Esophagus squamous epithelium (tissue), 5 donors: Measurements from ENCODE around the gene HEXIM1. TPM values are rescaled to one million over a fixed set of nuclear protein-coding genes. Genes with fewer than 3 reads are reported as not detected.

Source experiments
- DNase-seq: peaks from one replicate; lab custom pipeline; 2025; lab: John Stamatoyannopoulos, UW
- H3K27ac ChIP-seq, 4 donors: fragments of 200-600 bp; sonication (generic); one replicate each; pipeline ENCODE4 v1.5.1; 2016 to 2019; ENCODE audit warnings: mild to moderate bottlenecking in 1 of 4
- H3K27me3 ChIP-seq, 4 donors: fragments of 200-600 bp; sonication (generic); 1 replicate in 3 of 4; 2 replicates in 1 of 4; pipeline versions ENCODE4 v1.5.1 to v1.6.0; 2017 to 2021; ENCODE audit warnings: antibody characterized with exemption in 1 of 4
- H3K36me3 ChIP-seq, 3 donors: fragments of 200-600 bp; sonication (generic); one replicate each; pipeline ENCODE4 v1.5.1; 2016 to 2019
- H3K4me1 ChIP-seq, 3 donors: fragments of 200-600 bp; sonication (generic); one replicate each; pipeline ENCODE4 v1.5.1; 2017 to 2019
- H3K4me3 ChIP-seq, 4 donors: fragments of 200-600 bp; sonication (generic); 1 replicate in 3 of 4; 2 replicates in 1 of 4; pipeline ENCODE4 v1.5.1; 2016 to 2019; ENCODE audit warnings: mild to moderate bottlenecking in 2 of 4, moderate library complexity in 1 of 4
- H3K9me3 ChIP-seq, 3 donors: fragments of 200-600 bp; sonication (generic); one replicate each; pipeline ENCODE4 v1.5.1; 2016 to 2019
- CTCF ChIP-seq, 6 experiments: fragments of 450-650 bp in 4 of 6; fragments of 200-600 bp in 2 of 6; sonication (generic) in 2 of 6; IDR thresholded peaks; one replicate each; pipeline ENCODE4 v1.5.1; 2016 to 2019; ENCODE audit warnings: antibody characterized with exemption in 6 of 6, mild to moderate bottlenecking in 4 of 6, moderate library complexity in 4 of 6
- POLR2A ChIP-seq, 4 donors: fragments of 450-650 bp; IDR thresholded peaks; one replicate each; pipeline ENCODE4 v1.6.1; 2017; ENCODE audit warnings: antibody characterized with exemption in 4 of 4, mild to moderate bottlenecking in 4 of 4, moderate library complexity in 3 of 4
- WGBS, 2 donors: methylation state at CpG; one replicate each; pipeline ENCODE4 v1.1.5; 2018; 5-methylcytosine and 5-hydroxymethylcytosine counted together
- intact Hi-C: fragments of 100-400 bp; cut with DNase I; formaldehyde crosslinking; loops from one replicate; pipeline ENCODE4 v1.15.0; 2022
- total RNA-seq, 4 donors: library from RNA; depleted of rRNA; stranded (reverse); fragments of >200 nt; gene quantifications; one replicate each; pipeline ENCODE4 v1.1.0, GENCODE V29; 2016
- donor health status: DM: yes; HTN: yes; CAD: no.

Gene HEXIM1
- total RNA-seq, 4 donors from 2014 or later, result 19.8 to 28.4 (median 25.3) TPM

GRCh38 chr17:45130681-45131615 lies 17.3 kb upstream of the HEXIM1 start:
- peaks cover 34 to 76% (median 45%) of the 10 kb centered on the region in 3 donors for H3K4me1 ChIP-seq
- intact Hi-C loops, result loop anchor here (5.0 kb wide), 1 partner anchor 354 kb away; no protein-coding TSS in a partner anchor
- peak overlapping the region; percentile 78 to 98 (median 90) for H3K4me3 ChIP-seq
- no peaks in the 10 kb centered on the region for H3K9me3 ChIP-seq
- H3K36me3 ChIP-seq, result no peaks in the 10 kb centered on the region
- no peaks in the 10 kb centered on the region for H3K27me3 ChIP-seq
- WGBS, 2 donors, result 64 to 66% methylated on average over 13 to 14 of the region's 17 CpGs
- H3K27ac ChIP-seq, result peak overlapping the region; percentile 92 to 99 (median 98)
- TF ChIP-seq POLR2A (IDR thresholded peaks at IDR 0.05), result no peak
- TF ChIP-seq CTCF (IDR thresholded peaks at IDR 0.05), result no peak
- no peak for DNase-seq

- intact Hi-C loops, result loop anchor here (5.0 kb wide), 1 partner anchor 354 kb away; no protein-coding TSS in a partner anchor
- Histone ChIP-seq H3K9me3 (no peaks in the 10 kb centered on the region), H3K4me3 (peak overlapping the region; percentile 78 to 98 (median 90)), H3K36me3 (no peaks in the 10 kb centered on the region), H3K27ac (peak overlapping the region; percentile 92 to 99 (median 98)), H3K4me1 (peaks cover 42 to 81% (median 53%) of the 10 kb centered on the region in 3 donors), H3K27me3 (no peaks in the 10 kb centered on the region)
- WGBS, 2 donors, result 12% methylated on average over 3 of the region's 46 CpGs; no CpG with 5 or more reads in 1 of the 2 donors
- no peak for DNase-seq
- TF ChIP-seq CTCF (IDR thresholded peaks at IDR 0.05) (peak; percentile 75 to 93 (median 84)), POLR2A (IDR thresholded peaks at IDR 0.05) (no peak)
Measured at GRCh38 chr17:45131616-45132319, 16.5 kb upstream of the HEXIM1 start.

DNA sequence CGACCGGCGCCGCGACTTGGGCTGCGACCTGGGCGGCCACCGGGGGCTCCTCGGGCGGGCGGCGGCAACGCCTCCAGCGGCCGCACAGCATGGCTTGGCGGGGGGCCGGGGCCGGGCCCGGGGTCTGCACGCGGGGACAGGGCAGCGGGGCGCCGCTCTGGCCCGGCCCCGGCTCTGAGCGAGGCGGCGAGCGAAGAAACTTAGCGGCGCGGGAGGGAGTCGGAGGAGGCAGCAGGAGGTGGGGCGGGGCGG lies 16.0 kb upstream of the HEXIM1 start, which contains the start of gene PLCD3:
Gene PLCD3 (minus strand): TSS at position 196 of the 252 bp plus-strand sequence. CDS start 105 bp downstream, at position 91.
- peak in 1 of 4 donors; percentile 42 for TF ChIP-seq POLR2A (IDR thresholded peaks at IDR 0.05)
- TF ChIP-seq CTCF (IDR thresholded peaks at IDR 0.05), result no peak
- H3K4me3 ChIP-seq, result peak within 1 kb of the TSS; percentile 78 to 98 (median 90)
- no peaks in the 10 kb centered on the region for H3K36me3 ChIP-seq
- no peaks in the 10 kb centered on the region for H3K9me3 ChIP-seq
- intact Hi-C loops, result loop anchor here (5.0 kb wide), 1 partner anchor 355 kb away; no protein-coding TSS in a partner anchor
- H3K27me3 ChIP-seq, result no peaks in the 10 kb centered on the region
- H3K4me1 ChIP-seq, result peaks cover 43 to 81% (median 50%) of the 10 kb centered on the region in 3 donors
- peak within 1 kb of the TSS; percentile 92 to 99 (median 98) for H3K27ac ChIP-seq
- DNase-seq, result no peak
- no CpG with 5 or more reads among the region's 36 CpGs for WGBS, 2 donors

DNA sequence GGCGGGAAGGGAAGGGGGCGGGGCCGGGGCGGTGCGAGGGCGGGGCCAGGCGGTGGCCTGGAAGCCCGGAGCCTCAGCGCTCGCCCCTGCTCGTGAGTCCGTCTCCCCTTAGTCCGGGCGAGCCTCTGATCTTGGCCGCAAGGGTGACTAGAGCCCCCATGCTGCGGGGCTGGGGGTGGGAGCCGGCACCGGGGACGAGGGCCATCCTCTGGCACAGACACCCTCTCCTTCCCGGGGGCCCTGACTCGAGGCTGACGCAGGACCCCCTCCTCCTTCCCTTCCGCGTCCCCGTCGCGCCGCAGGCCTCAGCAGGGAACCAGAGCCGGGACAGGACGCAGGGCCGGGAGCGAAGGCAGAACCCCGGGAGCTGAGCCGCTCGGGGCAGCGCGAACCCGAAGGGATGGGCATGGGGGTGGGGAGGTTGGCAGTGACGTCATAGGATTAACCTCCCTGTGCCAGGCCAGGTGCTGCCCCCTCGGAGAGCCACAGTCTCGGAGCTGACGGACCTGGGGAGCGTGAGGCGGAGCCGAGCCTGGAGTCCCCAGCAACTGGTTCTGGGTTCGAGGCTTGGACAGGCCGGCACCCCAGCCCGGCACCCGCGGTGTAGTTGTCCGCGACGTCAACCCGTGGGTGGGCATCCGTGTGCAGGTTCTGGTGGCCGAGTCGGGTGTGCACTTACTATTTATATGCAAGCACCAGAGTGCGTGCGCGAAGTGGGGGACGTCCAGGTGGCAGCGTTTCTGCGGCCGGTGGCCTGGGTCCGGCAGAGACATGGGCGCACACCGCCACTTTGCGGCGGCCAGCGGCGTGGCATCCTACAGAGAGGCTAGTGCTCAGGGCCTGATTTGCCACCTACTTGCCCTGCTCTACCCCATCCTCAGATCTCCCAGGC lies 15.5 kb upstream of the HEXIM1 start:
- Histone ChIP-seq H3K27ac (peak overlapping the region; percentile 92 to 99 (median 98)), H3K9me3 (no peaks in the 10 kb centered on the region), H3K27me3 (no peaks in the 10 kb centered on the region), H3K4me1 (peaks cover 38 to 81% (median 44%) of the 10 kb centered on the region in 3 donors), H3K4me3 (peak overlapping the region; percentile 78 to 98 (median 90)), H3K36me3 (peaks cover 0 to 4% (median 0%) of the 10 kb centered on the region in 3 donors)
- peak; percentile 78 to 96 (median 87) for TF ChIP-seq CTCF (IDR thresholded peaks at IDR 0.05)
- TF ChIP-seq POLR2A (IDR thresholded peaks at IDR 0.05), result peak in 2 of 4 donors; percentile 7 to 72
- peak; percentile 40 for DNase-seq
- 1% methylated on average over 13 to 17 of the region's 71 CpGs for WGBS, 2 donors
- intact Hi-C loops, result loop anchor here (5.0 kb wide), 1 partner anchor 356 kb away; no protein-coding TSS in a partner anchor
